ENCODE measurements around the gene PCSK6.

Gene PCSK6

DNA sequence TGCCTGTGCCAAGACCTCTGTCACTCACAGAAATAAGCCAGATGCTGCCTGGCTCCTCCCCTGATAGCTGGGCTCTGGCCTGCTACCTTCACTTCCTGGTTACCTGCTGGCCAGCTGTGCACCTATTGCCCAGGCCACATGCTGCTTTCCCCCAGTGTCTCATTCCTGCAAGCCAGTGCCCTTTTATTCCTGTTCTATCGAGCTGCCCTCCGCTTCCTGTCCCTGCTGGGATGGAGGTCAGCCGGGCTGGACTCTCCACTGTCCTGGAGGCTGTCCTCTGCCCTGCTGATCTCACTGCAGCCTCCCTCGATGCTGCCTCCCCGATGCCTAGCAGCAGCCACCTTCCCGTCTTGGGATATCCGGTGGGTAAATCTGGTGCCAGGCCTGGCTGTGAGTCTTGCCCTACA lies 157.4 kb downstream of the PCSK6 start:
- no peaks in the 10 kb centered on the region for H3K4me1 ChIP-seq (ENCODE audit: control insufficient read depth in 1 of 2, insufficient read depth in 2 of 2, low read length in 2 of 2)
- H3K4me3 ChIP-seq (ENCODE audit: low read depth in 1 of 2, low read length in 2 of 2) = no peak overlapping the region
- no peaks in the 10 kb centered on the region for H3K9me3 ChIP-seq (ENCODE audit: control insufficient read depth in 1 of 2, low read length in 2 of 2)
- no peaks in the 10 kb centered on the region for H3K36me3 ChIP-seq (ENCODE audit: control insufficient read depth in 1 of 2, insufficient read depth in 2 of 2, low read length in 2 of 2)
- H3K27ac ChIP-seq (ENCODE audit: low read length) = no peak overlapping the region
- H3K27me3 ChIP-seq (ENCODE audit: low read depth, low read length) = no peaks in the 10 kb centered on the region

DNA sequence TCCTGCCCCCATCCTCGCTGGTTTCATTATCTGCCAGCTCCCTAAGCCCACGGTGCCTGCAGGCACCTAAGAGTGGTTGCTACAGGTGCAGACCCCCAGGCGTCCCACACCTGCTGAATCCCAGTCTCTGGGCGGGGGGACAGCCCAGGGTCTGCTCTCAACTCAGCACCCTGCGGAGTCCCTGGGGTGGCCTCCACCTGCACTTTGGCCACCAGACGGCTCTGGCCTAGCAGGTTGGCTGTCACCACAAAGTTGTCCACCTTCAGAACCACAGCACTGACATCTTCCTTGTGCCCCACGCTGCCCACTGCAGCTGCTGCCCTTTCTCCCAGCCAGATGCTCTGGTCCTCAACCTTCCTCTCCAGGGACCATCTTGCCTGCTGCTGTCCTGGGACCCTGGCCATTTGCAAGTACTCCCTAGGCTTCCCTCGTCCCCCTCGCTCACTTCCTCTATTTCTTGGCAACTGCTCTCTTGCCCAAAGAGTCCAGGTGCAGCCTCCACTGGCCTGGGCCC lies 159.6 kb downstream of the PCSK6 start:
- H3K4me1 ChIP-seq (ENCODE audit: control insufficient read depth in 1 of 2, insufficient read depth in 2 of 2, low read length in 2 of 2) = no peaks in the 10 kb centered on the region

DNA sequence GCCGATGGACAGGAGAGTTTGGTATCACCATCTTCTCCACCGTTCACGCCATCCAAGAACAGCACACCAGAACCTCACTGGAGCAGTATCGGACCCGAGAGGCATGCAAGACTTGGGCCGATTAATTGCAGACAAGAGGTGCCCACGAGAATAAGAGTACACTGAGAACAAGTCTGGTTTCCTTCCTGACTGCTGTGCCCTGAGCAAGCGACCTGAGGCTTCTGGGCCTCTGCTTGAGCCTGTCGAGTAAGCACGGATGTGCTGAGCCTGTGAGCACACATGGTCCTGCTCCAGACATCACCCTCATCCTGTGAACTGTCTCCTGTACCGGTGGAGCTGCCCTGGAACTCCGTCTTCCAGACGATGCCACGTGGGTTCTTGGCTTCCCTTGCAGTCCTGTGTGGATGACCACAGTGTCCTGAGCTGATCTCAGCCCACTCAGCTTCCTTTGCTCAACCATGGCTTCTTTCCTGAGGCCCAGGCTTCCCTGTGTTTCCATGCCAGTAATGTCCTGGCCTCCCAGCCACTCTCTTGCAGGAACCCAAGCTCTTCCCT lies 160.1 kb downstream of the PCSK6 start:
- Histone ChIP-seq H3K36me3 (ENCODE audit: control insufficient read depth in 1 of 2, insufficient read depth in 2 of 2, low read length in 2 of 2) (no peaks in the 10 kb centered on the region), H3K9me3 (ENCODE audit: control insufficient read depth in 1 of 2, low read length in 2 of 2) (no peaks in the 10 kb centered on the region)

More for the DNA sequence above, 159.6 kb downstream of the PCSK6 start:
- no peaks in the 10 kb centered on the region for H3K9me3 ChIP-seq (ENCODE audit: control insufficient read depth in 1 of 2, low read length in 2 of 2)
- no peaks in the 10 kb centered on the region for H3K27me3 ChIP-seq (ENCODE audit: low read depth, low read length)
- H3K4me3 ChIP-seq (ENCODE audit: low read depth in 1 of 2, low read length in 2 of 2) = no peak overlapping the region
- H3K27ac ChIP-seq (ENCODE audit: low read length) = no peak overlapping the region
- H3K36me3 ChIP-seq (ENCODE audit: control insufficient read depth in 1 of 2, insufficient read depth in 2 of 2, low read length in 2 of 2) = no peaks in the 10 kb centered on the region

DNA sequence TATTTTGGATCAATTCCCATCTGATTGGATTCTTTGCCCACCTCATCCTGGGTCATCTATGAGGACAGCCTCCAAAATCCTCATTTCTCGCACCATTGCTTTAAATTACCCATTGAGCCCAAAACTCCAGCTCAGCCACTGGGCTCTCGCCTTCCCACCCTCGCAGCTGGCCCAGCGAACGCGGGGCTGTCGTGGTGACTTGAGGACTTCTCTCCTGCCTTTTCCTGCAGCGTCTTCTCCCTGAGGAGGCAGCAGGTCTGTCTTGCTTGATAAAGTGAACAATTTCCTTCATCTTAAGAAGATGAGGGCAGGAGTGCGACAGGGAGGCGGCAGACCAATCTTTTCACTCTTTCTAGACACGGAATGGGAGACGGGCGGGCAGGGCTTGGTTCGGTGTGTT lies 161.5 kb downstream of the PCSK6 start:
- Histone ChIP-seq H3K9me3 (ENCODE audit: control insufficient read depth in 1 of 2, low read length in 2 of 2) (no peaks in the 10 kb centered on the region), H3K4me3 (ENCODE audit: low read depth in 1 of 2, low read length in 2 of 2) (no peak overlapping the region), H3K36me3 (ENCODE audit: control insufficient read depth in 1 of 2, insufficient read depth in 2 of 2, low read length in 2 of 2) (no peaks in the 10 kb centered on the region), H3K27me3 (ENCODE audit: low read depth, low read length) (no peaks in the 10 kb centered on the region), H3K4me1 (ENCODE audit: control insufficient read depth in 1 of 2, insufficient read depth in 2 of 2, low read length in 2 of 2) (no peaks in the 10 kb centered on the region), H3K27ac (ENCODE audit: low read length) (no peak overlapping the region)

More for the DNA sequence above, 160.1 kb downstream of the PCSK6 start:
- Histone ChIP-seq H3K4me3 (ENCODE audit: low read depth in 1 of 2, low read length in 2 of 2) (no peak overlapping the region), H3K27ac (ENCODE audit: low read length) (no peak overlapping the region), H3K4me1 (ENCODE audit: control insufficient read depth in 1 of 2, insufficient read depth in 2 of 2, low read length in 2 of 2) (no peaks in the 10 kb centered on the region), H3K27me3 (ENCODE audit: low read depth, low read length) (no peaks in the 10 kb centered on the region)

DNA sequence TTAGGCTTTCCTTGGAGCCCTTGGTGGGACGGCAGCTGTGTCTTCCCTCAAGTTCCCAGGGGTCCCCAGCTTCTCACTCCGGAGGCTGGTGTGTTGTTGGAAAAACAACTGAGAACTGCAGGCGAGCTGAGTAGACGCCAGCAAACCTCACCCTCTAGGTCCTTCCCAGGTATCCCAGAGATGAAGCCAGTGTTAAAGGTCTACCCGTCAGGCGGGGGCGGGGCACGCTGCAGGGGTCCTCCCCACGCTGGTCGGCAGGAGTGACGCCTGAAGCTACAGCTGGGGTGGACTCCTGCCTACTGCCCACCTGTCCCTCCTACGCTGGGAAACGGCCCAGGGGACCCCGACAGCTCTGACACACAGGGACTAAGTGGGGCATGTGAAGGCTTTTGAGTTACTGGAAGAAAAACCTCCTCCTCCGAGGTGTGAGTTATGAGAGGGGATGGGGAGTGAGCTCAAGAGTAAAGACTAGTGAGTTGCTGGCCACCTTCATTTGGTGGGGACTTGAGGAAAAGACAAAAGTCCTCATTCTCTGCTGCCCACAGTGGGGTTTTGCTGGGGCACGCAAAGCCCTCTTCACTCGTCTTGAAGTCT lies 162.3 kb downstream of the PCSK6 start:
- H3K27ac ChIP-seq (ENCODE audit: low read length) = no peak overlapping the region
- H3K4me1 ChIP-seq (ENCODE audit: control insufficient read depth in 1 of 2, insufficient read depth in 2 of 2, low read length in 2 of 2) = no peaks in the 10 kb centered on the region
- no peaks in the 10 kb centered on the region for H3K9me3 ChIP-seq (ENCODE audit: control insufficient read depth in 1 of 2, low read length in 2 of 2)
- no peaks in the 10 kb centered on the region for H3K36me3 ChIP-seq (ENCODE audit: control insufficient read depth in 1 of 2, insufficient read depth in 2 of 2, low read length in 2 of 2)
- no peak overlapping the region for H3K4me3 ChIP-seq (ENCODE audit: low read depth in 1 of 2, low read length in 2 of 2)
- H3K27me3 ChIP-seq (ENCODE audit: low read depth, low read length) = no peaks in the 10 kb centered on the region

- no peak overlapping the region for H3K27ac ChIP-seq (ENCODE audit: low read length)
- no peaks in the 10 kb centered on the region for H3K4me1 ChIP-seq (ENCODE audit: control insufficient read depth in 1 of 2, insufficient read depth in 2 of 2, low read length in 2 of 2)
- no peaks in the 10 kb centered on the region for H3K27me3 ChIP-seq (ENCODE audit: low read depth, low read length)
- no peaks in the 10 kb centered on the region for H3K36me3 ChIP-seq (ENCODE audit: control insufficient read depth in 1 of 2, insufficient read depth in 2 of 2, low read length in 2 of 2)
- no peak overlapping the region for H3K4me3 ChIP-seq (ENCODE audit: low read depth in 1 of 2, low read length in 2 of 2)
- H3K9me3 ChIP-seq (ENCODE audit: control insufficient read depth in 1 of 2, low read length in 2 of 2) = no peaks in the 10 kb centered on the region
Measured at GRCh38 chr15:101326462-101327146, 162.9 kb downstream of the PCSK6 start.

GRCh38 chr15:101326026-101326315 lies 163.5 kb downstream of the PCSK6 start:
- Histone ChIP-seq H3K36me3 (ENCODE audit: control insufficient read depth in 1 of 2, insufficient read depth in 2 of 2, low read length in 2 of 2) (no peaks in the 10 kb centered on the region), H3K9me3 (ENCODE audit: control insufficient read depth in 1 of 2, low read length in 2 of 2) (no peaks in the 10 kb centered on the region), H3K4me3 (ENCODE audit: low read depth in 1 of 2, low read length in 2 of 2) (no peak overlapping the region), H3K4me1 (ENCODE audit: control insufficient read depth in 1 of 2, insufficient read depth in 2 of 2, low read length in 2 of 2) (no peaks in the 10 kb centered on the region), H3K27me3 (ENCODE audit: low read depth, low read length) (no peaks in the 10 kb centered on the region), H3K27ac (ENCODE audit: low read length) (no peak overlapping the region)

DNA sequence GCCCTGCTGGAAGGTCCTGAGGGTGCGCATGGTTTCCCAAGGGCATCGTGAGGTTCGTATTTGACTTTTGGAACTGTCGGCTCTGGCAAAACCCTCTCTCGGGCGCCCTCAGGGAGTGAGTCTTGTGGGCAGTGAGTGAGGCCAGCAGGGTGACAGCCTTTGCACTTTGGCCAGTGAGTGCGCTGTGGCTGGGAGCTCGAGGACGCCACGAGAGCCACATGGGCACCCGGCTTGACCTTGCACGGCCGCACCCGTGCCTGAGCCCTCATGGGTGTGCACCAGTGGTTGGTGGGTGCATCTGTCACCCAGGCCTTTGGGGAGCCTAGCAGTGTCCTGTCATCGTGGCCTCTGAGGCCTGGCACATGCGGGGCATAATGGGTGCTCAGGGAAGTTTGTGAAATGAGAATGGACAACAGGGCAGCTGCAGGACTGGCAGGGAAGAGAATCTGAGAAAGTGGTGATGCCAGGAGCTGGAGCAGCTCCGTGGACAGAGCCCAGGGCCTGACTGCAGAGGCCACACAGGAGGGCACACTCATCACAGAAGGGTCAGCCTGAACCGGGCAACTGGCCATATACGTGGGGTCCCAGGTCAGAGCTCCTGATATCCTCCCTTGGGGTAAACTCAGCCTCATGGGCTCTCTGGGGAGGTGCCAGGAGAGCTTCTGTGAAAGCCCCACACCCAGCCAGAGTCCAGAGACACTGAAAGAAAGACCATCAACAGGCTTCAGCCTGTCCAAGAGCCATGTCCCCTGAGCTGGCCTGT lies 164.1 kb downstream of the PCSK6 start:
- Histone ChIP-seq H3K27ac (ENCODE audit: low read length) (no peak overlapping the region), H3K36me3 (ENCODE audit: control insufficient read depth in 1 of 2, insufficient read depth in 2 of 2, low read length in 2 of 2) (no peaks in the 10 kb centered on the region), H3K27me3 (ENCODE audit: low read depth, low read length) (no peaks in the 10 kb centered on the region), H3K4me3 (ENCODE audit: low read depth in 1 of 2, low read length in 2 of 2) (no peak overlapping the region), H3K4me1 (ENCODE audit: control insufficient read depth in 1 of 2, insufficient read depth in 2 of 2, low read length in 2 of 2) (no peaks in the 10 kb centered on the region), H3K9me3 (ENCODE audit: control insufficient read depth in 1 of 2, low read length in 2 of 2) (no peaks in the 10 kb centered on the region)

GRCh38 chr15:101324524-101325177 lies 164.9 kb downstream of the PCSK6 start:
- no peaks in the 10 kb centered on the region for H3K9me3 ChIP-seq (ENCODE audit: control insufficient read depth in 1 of 2, low read length in 2 of 2)

DNA sequence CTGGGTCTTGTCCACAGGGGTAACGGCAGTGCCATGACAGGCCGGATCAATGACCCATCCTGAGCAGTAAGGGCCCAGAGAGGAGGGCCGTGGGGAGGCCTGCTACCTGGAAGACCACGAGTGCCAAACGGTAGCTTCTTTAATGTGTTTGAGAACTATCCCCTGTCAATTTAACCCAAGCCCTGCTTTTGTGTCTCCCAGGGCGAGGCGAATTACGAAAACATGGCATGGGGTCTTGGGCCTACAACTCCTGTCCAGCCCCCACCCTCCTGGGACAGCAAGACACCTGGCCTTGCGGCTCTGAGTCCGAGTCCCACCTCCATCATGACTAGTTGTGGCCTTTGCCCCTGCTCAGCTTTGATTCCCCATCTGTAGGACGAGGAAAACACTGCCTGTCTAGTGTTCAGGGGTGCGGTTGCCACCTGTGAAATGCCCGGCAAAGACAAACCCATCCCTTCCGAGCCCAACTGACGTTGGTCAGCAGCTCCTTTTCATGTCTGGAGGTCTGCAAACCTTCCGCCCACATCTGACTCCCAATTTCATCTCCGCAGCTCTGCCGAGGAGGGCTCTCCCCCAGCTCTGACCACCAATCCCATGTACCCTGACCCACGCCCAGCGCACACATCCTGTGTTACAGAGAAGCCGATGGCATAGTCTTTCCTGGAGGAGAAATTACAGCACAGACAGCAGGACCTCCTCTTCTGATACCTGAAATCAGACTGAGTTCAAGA lies 165.5 kb downstream of the PCSK6 start:
- H3K27me3 ChIP-seq (ENCODE audit: low read depth, low read length) = no peaks in the 10 kb centered on the region
- H3K27ac ChIP-seq (ENCODE audit: low read length) = no peak overlapping the region
- no peaks in the 10 kb centered on the region for H3K36me3 ChIP-seq (ENCODE audit: control insufficient read depth in 1 of 2, insufficient read depth in 2 of 2, low read length in 2 of 2)
- no peak overlapping the region for H3K4me3 ChIP-seq (ENCODE audit: low read depth in 1 of 2, low read length in 2 of 2)
- no peaks in the 10 kb centered on the region for H3K9me3 ChIP-seq (ENCODE audit: control insufficient read depth in 1 of 2, low read length in 2 of 2)
- H3K4me1 ChIP-seq (ENCODE audit: control insufficient read depth in 1 of 2, insufficient read depth in 2 of 2, low read length in 2 of 2) = no peaks in the 10 kb centered on the region

More at GRCh38 chr15:101324524-101325177, 164.9 kb downstream of the PCSK6 start:
- H3K27me3 ChIP-seq (ENCODE audit: low read depth, low read length) = no peaks in the 10 kb centered on the region
- no peaks in the 10 kb centered on the region for H3K36me3 ChIP-seq (ENCODE audit: control insufficient read depth in 1 of 2, insufficient read depth in 2 of 2, low read length in 2 of 2)
- H3K27ac ChIP-seq (ENCODE audit: low read length) = no peak overlapping the region
- H3K4me1 ChIP-seq (ENCODE audit: control insufficient read depth in 1 of 2, insufficient read depth in 2 of 2, low read length in 2 of 2) = no peaks in the 10 kb centered on the region
- H3K4me3 ChIP-seq (ENCODE audit: low read depth in 1 of 2, low read length in 2 of 2) = no peak overlapping the region

Measured in muscle layer of duodenum (tissue), 2 donors.